MG63 (cell line): ENCODE results near the gene KISS1. TPM values are rescaled to one million over a fixed set of nuclear protein-coding genes. Genes with fewer than 3 reads are reported as not detected.
A peak's percentile ranks its signal among the peaks of the same experiment; 100 is the strongest.

Experiments used
- DNase-seq: peaks from one replicate; pipeline ENCODE4 v3.0.0-alpha.2; 2020
- H3K27me3 ChIP-seq: fragments of 250-450 bp; sonication (Bioruptor Pico); 2 replicates; pipeline ENCODE4 v1.5.1; 2020; ENCODE audit warnings: mild to moderate bottlenecking, moderate library complexity
- H3K36me3 ChIP-seq: fragments of 250-450 bp; sonication (Bioruptor Pico); 2 replicates; pipeline ENCODE4 v1.5.1; 2020; ENCODE audit warnings: mild to moderate bottlenecking, moderate library complexity
- H3K4me3 ChIP-seq: fragments of 250-450 bp; sonication (Bioruptor Pico); 2 replicates; pipeline ENCODE4 v1.5.1; 2020; ENCODE audit warnings: mild to moderate bottlenecking, moderate library complexity
- H3K9me3 ChIP-seq: fragments of 250-450 bp; sonication (Bioruptor Pico); 2 replicates; pipeline ENCODE4 v1.5.1; 2020; ENCODE audit warnings: mild to moderate bottlenecking, moderate library complexity
- total RNA-seq: library from RNA; depleted of rRNA; stranded (reverse); fragments of >200 nt; shearing (Covaris generic); gene quantifications from 2 replicates; pipeline ENCODE4 v1.2.3, GENCODE V29; 2014; ENCODE audit warnings: low replicate concordance

KISS1 gene
- total RNA-seq, 1 experiment from 2014 or later, result not detected

DNA sequence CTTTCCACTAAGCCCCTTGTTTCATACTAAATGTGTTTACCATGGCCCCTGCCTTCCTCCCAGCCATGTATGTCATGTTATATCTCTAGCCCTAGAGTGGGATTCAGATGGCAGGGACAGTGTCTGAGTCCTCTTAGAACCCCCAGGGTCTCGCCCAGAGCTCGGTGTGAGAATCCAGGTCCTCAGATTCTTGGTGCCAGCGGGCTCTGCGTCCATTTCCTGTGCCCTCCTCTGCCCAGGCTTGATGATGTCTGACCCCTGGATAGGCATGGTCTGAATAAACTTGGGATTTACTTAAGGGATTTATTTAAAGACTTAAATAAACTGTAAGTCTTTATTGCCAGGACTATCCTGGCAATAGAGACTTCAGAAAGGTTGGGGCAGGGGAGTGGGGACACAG is 6.2 kb upstream of the KISS1 start:
- H3K9me3 ChIP-seq, result no peaks in the 10 kb centered on the region
- no peak overlapping the region for H3K4me3 ChIP-seq
- peaks cover 35% of the 10 kb centered on the region for H3K27me3 ChIP-seq
- DNase-seq, result no peak
- H3K36me3 ChIP-seq, result no peaks in the 10 kb centered on the region

DNA sequence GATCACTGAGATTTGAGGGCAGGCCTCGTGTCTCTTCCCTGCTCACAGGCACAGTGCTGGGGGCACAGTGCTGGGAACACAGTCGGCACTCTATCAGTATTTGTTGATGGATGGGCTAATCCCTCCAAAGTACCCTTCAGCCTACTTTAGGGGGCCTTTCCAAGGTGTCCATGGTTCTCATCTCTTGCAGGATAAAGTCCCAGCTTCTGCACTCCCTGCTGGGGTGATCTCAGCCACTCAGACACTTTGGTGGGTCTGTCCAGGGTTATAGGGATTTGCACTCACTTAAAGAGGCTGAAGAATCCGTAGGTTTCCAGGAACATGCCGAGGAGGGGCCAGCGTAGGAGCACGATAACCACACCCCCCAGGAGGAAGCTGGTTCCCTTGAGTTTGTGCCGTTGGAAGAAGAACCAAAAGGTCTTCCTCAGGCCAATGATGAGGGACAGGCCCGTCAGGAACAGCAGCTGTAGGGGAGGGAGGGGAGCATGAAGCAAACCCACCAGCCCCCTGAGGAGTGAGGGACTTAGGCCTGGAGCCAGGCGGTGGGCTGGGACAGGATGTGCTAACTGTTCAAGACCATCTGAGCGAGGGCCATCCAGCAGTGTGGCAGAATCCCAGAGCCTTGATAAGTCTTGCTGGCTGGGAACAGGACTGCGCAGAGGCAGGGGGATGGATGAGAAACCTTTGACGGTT is 5.2 kb upstream of the KISS1 start:
- Histone ChIP-seq H3K9me3 (no peaks in the 10 kb centered on the region), H3K36me3 (no peaks in the 10 kb centered on the region), H3K27me3 (peaks cover 26% of the 10 kb centered on the region), H3K4me3 (no peak overlapping the region)
- no peak for DNase-seq

- DNase-seq, result no peak
- peaks cover 10% of the 10 kb centered on the region for H3K27me3 ChIP-seq
These were observed 3.3 kb upstream of the KISS1 start for GRCh38 chr1:204199579-204199978.

GRCh38 chr1:204198348-204199340 is 2.4 kb upstream of the KISS1 start:
- peak; percentile 45 for DNase-seq
- H3K9me3 ChIP-seq, result no peaks in the 10 kb centered on the region
- H3K36me3 ChIP-seq, result no peaks in the 10 kb centered on the region
- no peak overlapping the region for H3K4me3 ChIP-seq
- H3K27me3 ChIP-seq, result peaks cover 5% of the 10 kb centered on the region

More at GRCh38 chr1:204199579-204199978, 3.3 kb upstream of the KISS1 start:
- Histone ChIP-seq H3K9me3 (no peaks in the 10 kb centered on the region), H3K4me3 (no peak overlapping the region), H3K36me3 (no peaks in the 10 kb centered on the region)

GRCh38 chr1:204197068-204197467 is 777 bp upstream of the KISS1 start:
- H3K9me3 ChIP-seq, result no peaks in the 10 kb centered on the region
- no peak overlapping the region for H3K4me3 ChIP-seq
- no peaks in the 10 kb centered on the region for H3K36me3 ChIP-seq
- no peak for DNase-seq
- H3K27me3 ChIP-seq, result peaks cover 4% of the 10 kb centered on the region; the same call in 1 of the 2 replicates

DNA sequence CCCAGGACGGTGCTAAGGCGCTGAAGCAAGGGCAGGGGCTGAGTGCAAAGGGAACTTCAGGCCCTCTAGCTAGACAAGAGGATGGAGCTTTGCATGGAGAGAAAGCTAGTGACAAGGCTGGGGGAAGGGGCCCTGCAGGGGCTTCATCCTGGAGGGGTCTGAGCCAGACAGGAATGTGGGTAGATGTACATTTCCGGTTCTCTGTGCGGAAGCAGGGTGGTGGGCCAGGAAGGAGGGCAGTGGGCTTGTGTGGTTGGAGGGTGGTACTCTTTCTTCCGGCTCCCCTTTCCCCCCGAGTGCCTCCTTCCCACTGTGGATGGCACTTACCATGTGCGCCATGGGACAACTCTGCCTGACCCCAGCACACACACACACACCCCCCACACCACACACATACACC is 1.5 kb downstream of the KISS1 start:
- no peak for DNase-seq
- H3K4me3 ChIP-seq, result no peak overlapping the region
- peaks cover 7% of the 10 kb centered on the region for H3K27me3 ChIP-seq
- H3K9me3 ChIP-seq, result no peaks in the 10 kb centered on the region
- no peaks in the 10 kb centered on the region for H3K36me3 ChIP-seq

DNA sequence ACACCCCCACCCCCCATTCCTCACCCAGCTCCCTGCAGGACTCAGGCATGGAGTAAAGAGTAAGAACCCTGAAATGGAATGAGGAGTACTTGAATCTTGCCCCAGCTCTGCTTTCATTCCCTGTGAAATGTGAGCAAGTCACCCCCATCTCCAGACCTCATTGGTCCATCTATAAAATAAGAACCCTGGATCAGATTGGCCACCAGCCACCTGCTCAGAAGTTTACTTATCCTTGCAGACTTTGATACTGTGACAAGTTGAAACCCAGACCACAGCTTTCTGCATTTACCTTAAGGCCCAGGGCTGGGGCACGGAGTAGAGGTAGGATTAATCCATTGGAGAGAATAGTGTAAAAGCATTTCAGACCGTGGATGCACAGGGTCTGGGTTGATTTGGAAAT is 2.2 kb downstream of the KISS1 start:
- Histone ChIP-seq H3K36me3 (no peaks in the 10 kb centered on the region), H3K4me3 (no peak overlapping the region), H3K27me3 (peaks cover 14% of the 10 kb centered on the region), H3K9me3 (no peaks in the 10 kb centered on the region)
- DNase-seq, result no peak

GRCh38 chr1:204192589-204193352 is 3.5 kb downstream of the KISS1 start:
- H3K9me3 ChIP-seq, result no peaks in the 10 kb centered on the region
- no peaks in the 10 kb centered on the region for H3K36me3 ChIP-seq
- no peak overlapping the region for H3K4me3 ChIP-seq
- no peak for DNase-seq
- H3K27me3 ChIP-seq, result peaks cover 20% of the 10 kb centered on the region

DNA sequence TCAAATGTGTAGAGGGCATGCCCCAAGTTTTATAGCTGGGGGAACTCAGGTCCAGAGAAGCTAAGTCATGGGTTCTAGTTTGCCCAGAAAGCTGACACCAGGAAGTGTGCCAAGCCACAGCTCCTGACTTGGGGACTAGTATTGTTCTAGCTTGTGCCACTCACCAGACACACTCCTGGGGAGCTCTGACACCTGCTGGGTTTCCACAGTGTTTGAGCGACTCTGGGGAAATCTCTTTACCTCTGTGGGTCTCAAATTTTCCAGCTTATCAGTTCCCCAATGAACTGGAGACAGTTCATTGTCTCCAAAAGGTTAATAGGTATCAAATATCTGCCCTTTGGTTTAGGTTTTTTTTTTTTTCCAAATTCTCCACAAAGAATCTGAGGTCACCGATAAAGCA is 4.2 kb downstream of the KISS1 start:
- H3K36me3 ChIP-seq, result no peaks in the 10 kb centered on the region
- DNase-seq, result no peak
- peaks cover 25% of the 10 kb centered on the region for H3K27me3 ChIP-seq
- H3K4me3 ChIP-seq, result no peak overlapping the region
- H3K9me3 ChIP-seq, result no peaks in the 10 kb centered on the region

DNA sequence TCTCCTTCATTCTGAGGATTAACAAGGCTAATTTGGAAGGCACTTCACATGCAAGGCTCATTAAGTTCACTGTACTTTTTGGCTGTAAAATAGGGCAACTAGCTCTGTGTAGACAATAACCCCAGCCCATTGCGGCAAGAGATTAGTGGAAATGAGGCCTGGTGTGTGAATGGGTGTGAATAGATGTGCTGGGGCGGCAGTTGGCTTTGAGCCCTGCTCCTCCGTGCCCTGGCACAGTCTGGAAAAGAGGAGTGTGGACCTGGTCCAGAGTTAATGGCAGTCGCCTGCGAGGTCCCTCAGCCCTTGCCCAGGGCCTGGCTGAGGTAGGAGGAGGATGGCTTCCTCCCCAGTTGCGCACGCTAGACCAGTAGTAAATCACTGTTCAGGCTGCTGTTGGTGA is 4.8 kb downstream of the KISS1 start:
- H3K4me3 ChIP-seq, result no peak overlapping the region
- no peak for DNase-seq
- H3K36me3 ChIP-seq, result no peaks in the 10 kb centered on the region
- H3K9me3 ChIP-seq, result no peaks in the 10 kb centered on the region
- peaks cover 31% of the 10 kb centered on the region for H3K27me3 ChIP-seq

- DNase-seq, result no peak
- peaks cover 36% of the 10 kb centered on the region for H3K27me3 ChIP-seq
- H3K36me3 ChIP-seq, result no peaks in the 10 kb centered on the region
- H3K9me3 ChIP-seq, result no peaks in the 10 kb centered on the region
- no peak overlapping the region for H3K4me3 ChIP-seq
These were observed 5.8 kb downstream of the KISS1 start for GRCh38 chr1:204190212-204191211.

DNA sequence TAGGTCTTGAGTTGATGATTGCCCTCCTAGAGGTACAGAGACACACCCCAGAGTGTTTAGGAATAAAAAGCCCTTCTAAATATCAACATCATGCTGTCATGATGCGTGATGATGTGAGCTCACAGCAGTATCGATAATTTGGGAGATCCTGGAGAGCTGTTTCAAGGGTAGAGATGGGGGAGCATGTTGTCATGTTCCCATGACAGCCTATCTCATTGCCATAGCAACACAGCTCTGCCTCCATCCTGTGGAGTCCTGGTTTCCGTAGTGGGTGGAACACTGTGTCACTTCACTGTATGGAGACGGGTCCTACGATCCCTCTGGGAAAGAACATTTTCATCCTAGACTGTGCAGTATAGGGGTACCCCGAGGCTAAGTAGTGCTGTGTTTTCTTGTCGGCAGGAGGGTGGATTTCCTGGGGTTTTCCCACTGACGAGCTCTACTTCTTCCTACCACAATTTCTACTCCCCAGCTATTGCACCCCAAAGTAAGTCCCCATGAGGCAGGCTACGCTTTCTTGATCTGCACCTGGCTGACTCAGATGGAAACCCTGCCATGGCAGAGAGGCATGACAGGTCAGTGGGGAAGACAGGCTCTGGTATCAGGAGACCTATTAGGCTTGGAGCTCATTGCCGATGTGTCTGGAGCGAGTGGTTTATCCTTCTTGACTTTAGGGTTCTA is 7.2 kb downstream of the KISS1 start:
- H3K27me3 ChIP-seq, result peaks cover 36% of the 10 kb centered on the region
- no peaks in the 10 kb centered on the region for H3K36me3 ChIP-seq
- DNase-seq, result no peak
- no peak overlapping the region for H3K4me3 ChIP-seq
- H3K9me3 ChIP-seq, result no peaks in the 10 kb centered on the region

- H3K4me3 ChIP-seq, result no peak overlapping the region
- no peak for DNase-seq
- peaks cover 32% of the 10 kb centered on the region for H3K27me3 ChIP-seq
- H3K36me3 ChIP-seq, result no peaks in the 10 kb centered on the region
- H3K9me3 ChIP-seq, result no peaks in the 10 kb centered on the region
These were observed 9.7 kb downstream of the KISS1 start for GRCh38 chr1:204186597-204186996.

GRCh38 chr1:204181116-204181515 is 15.2 kb downstream of the KISS1 start:
- Histone ChIP-seq H3K36me3 (no peaks in the 10 kb centered on the region), H3K9me3 (no peaks in the 10 kb centered on the region), H3K4me3 (no peak overlapping the region), H3K27me3 (peaks cover 16% of the 10 kb centered on the region)
- no peak for DNase-seq

- peaks cover 13% of the 10 kb centered on the region for H3K27me3 ChIP-seq
- no peaks in the 10 kb centered on the region for H3K9me3 ChIP-seq
- H3K36me3 ChIP-seq, result no peaks in the 10 kb centered on the region
- no peak overlapping the region for H3K4me3 ChIP-seq
- no peak for DNase-seq
These were observed 16.2 kb downstream of the KISS1 start for GRCh38 chr1:204180133-204180532.
